Keratinocyte (primary cell): Measurements from ENCODE around the gene CCDC200. TPM values are rescaled to one million over a fixed set of nuclear protein-coding genes. Genes with fewer than 3 reads are reported as not detected.

Source experiments
- DNase-seq: peaks from one replicate; pipeline ENCODE4 v3.0.0-alpha.2; 2011; ENCODE audit warnings: low read depth, missing footprints, low spot score
- FAIRE-seq: peaks from 2 replicates; lab custom pipeline; 2011; peaks lifted over from hg19 to GRCh38; lab: Jason Lieb, UNC
- H2AFZ ChIP-seq: 2 replicates; pipeline ENCODE4 v1.6.0; 2012; ENCODE audit warnings: low read length, control low read depth, inconsistent platforms; ENCODE audit not compliant: control insufficient read depth
- H3K27ac ChIP-seq: 2 replicates; pipeline ENCODE4 v1.5.1; 2011; ENCODE audit warnings: low read length; ENCODE audit not compliant: control insufficient read depth, insufficient read depth
- H3K27me3 ChIP-seq: 3 replicates; pipeline ENCODE4 v1.6.0; 2011; ENCODE audit warnings: low read length; ENCODE audit not compliant: control insufficient read depth, insufficient read depth; ENCODE audit errors: extremely low read depth
- H3K36me3 ChIP-seq, 2 experiments: 2 replicates in 1 of 2; 3 replicates in 1 of 2; pipeline ENCODE4 v1.5.1; 2011; ENCODE audit warnings: low read length in 2 of 2, mild to moderate bottlenecking in 1 of 2; ENCODE audit not compliant: control insufficient read depth in 2 of 2, insufficient read depth in 2 of 2; ENCODE audit errors: extremely low read depth in 1 of 2
- H3K4me1 ChIP-seq: 3 replicates; pipeline ENCODE4 v1.5.1; 2011; ENCODE audit warnings: low read length; ENCODE audit not compliant: control insufficient read depth, insufficient read depth; ENCODE audit errors: extremely low read depth
- H3K4me2 ChIP-seq: 3 replicates; pipeline ENCODE4 v1.6.0; 2011; ENCODE audit warnings: low read depth, low read length; ENCODE audit not compliant: control insufficient read depth, insufficient read depth; ENCODE audit errors: extremely low read depth
- H3K4me3 ChIP-seq, 3 experiments: fragments of 200-600 bp in 1 of 3; sonication (generic) in 1 of 3; 2 replicates in 2 of 3; 3 replicates in 1 of 3; pipeline ENCODE4 v1.5.1; 2011 to 2016; ENCODE audit warnings: low read length in 3 of 3, mild to moderate bottlenecking in 3 of 3, control low read depth in 2 of 3, inconsistent platforms in 1 of 3, low read depth in 1 of 3, mixed read lengths in 1 of 3, mixed run types in 1 of 3, moderate library complexity in 1 of 3; ENCODE audit not compliant: control insufficient read depth in 2 of 3, insufficient read depth in 2 of 3; ENCODE audit errors: extremely low read depth in 1 of 3
- H3K79me2 ChIP-seq: 2 replicates; pipeline ENCODE4 v1.6.0; 2012; ENCODE audit warnings: low read length; ENCODE audit not compliant: control insufficient read depth, insufficient read depth
- H3K9ac ChIP-seq: 3 replicates; pipeline ENCODE4 v1.6.0; 2011; ENCODE audit warnings: low read length; ENCODE audit not compliant: control insufficient read depth, insufficient read depth; ENCODE audit errors: extremely low read depth
- H3K9me1 ChIP-seq: 3 replicates; pipeline ENCODE4 v1.6.0; 2011; ENCODE audit warnings: low read length; ENCODE audit not compliant: control insufficient read depth, insufficient read depth; ENCODE audit errors: extremely low read depth
- H3K9me3 ChIP-seq: 2 replicates; pipeline ENCODE4 v1.5.1; 2012; ENCODE audit warnings: low read depth, low read length; ENCODE audit not compliant: control insufficient read depth
- H4K20me1 ChIP-seq: 3 replicates; pipeline ENCODE4 v1.6.0; 2011; ENCODE audit warnings: low read length; ENCODE audit not compliant: control insufficient read depth, insufficient read depth; ENCODE audit errors: extremely low read depth
- CTCF ChIP-seq, 3 experiments: IDR thresholded peaks in 1 of 3; conservative IDR thresholded peaks in 1 of 3; optimal IDR thresholded peaks in 1 of 3; 2 replicates in 2 of 3; 3 replicates in 1 of 3; pipeline versions ENCODE3 to v1.5.1; 2011; ENCODE audit warnings: low read length in 3 of 3, mild to moderate bottlenecking in 3 of 3, moderate library complexity in 2 of 3, control low read depth in 1 of 3, inconsistent platforms in 1 of 3; ENCODE audit not compliant: insufficient read depth in 2 of 3; ENCODE audit errors: extremely low read depth in 1 of 3
- EZH2 ChIP-seq: IDR thresholded peaks from one replicate; pipeline ENCODE4 v1.6.1; 2012; ENCODE audit warnings: inconsistent platforms, mild to moderate bottlenecking, low read length, moderate library complexity
- dilution Hi-C: fragments of 300-500 bp; cut with MboI; formaldehyde crosslinking; loops from one replicate; pipeline ENCODE4 v1.7.0; 2020; ENCODE audit warnings: low sequenced_read_pairs; ENCODE audit not compliant: extremely low pct_ligation_motif_present
- polyA plus RNA-seq, 5 experiments: library from polyadenylated mRNA; depleted of rRNA in 3 of 5; stranded (reverse) in 3 of 5; stranded (forward) in 1 of 5; unstranded in 1 of 5; fragments of >200 nt; gene quantifications; 1 replicate in 1 of 5; 2 replicates in 3 of 5; 3 replicates in 1 of 5; pipeline versions ENCODE4 v1.2.1 to v1.2.3, GENCODE V29; 2011 to 2012; ENCODE audit warnings: missing spikeins in 2 of 5, low read depth in 1 of 5, low replicate concordance in 1 of 5

CCDC200 gene
- polyA plus RNA-seq, 1 donor (not counting 4 experiments of a cell fraction or from before 2014, with no cell fraction given) = not detected

- Histone ChIP-seq H3K27me3 (no peaks in the 10 kb centered on the region), H3K79me2 (no peaks in the 10 kb centered on the region), H3K36me3 (peaks cover 8 to 24% of the 10 kb centered on the region in 2 experiments), H3K9me3 (no peaks in the 10 kb centered on the region), H3K4me3 (no peak overlapping the region), H4K20me1 (no peaks in the 10 kb centered on the region), H3K4me1 (peaks cover 23% of the 10 kb centered on the region), H3K9ac (no peak overlapping the region), H3K9me1 (no peaks in the 10 kb centered on the region), H2AFZ (no peak overlapping the region), H3K27ac (no peak overlapping the region), H3K4me2 (no peak overlapping the region)
- FAIRE-seq (no peak), DNase-seq (no peak)
- TF ChIP-seq EZH2 (no peak), CTCF (optimal IDR thresholded peaks at IDR 0.05 in 1 of 3, IDR thresholded peaks at IDR 0.05 in 1 of 3, conservative IDR thresholded peaks at IDR 0.05 in 1 of 3; ENCODE audit: extremely low read depth in 1 of 3, insufficient read depth in 2 of 3, low read length in 3 of 3) (no peak)
- dilution Hi-C loops = no loop called here
Measured at GRCh38 chr17:43213545-43213944, 14.9 kb downstream of the CCDC200 start.

GRCh38 chr17:43212641-43213490 is 15.6 kb downstream of the CCDC200 start:
- TF ChIP-seq EZH2 = no peak
- no peak for TF ChIP-seq CTCF (optimal IDR thresholded peaks at IDR 0.05 in 1 of 3, IDR thresholded peaks at IDR 0.05 in 1 of 3, conservative IDR thresholded peaks at IDR 0.05 in 1 of 3; ENCODE audit: extremely low read depth in 1 of 3, insufficient read depth in 2 of 3, low read length in 3 of 3)
- H4K20me1 ChIP-seq = no peaks in the 10 kb centered on the region
- FAIRE-seq (no peak), DNase-seq (no peak)
- H3K9me3 ChIP-seq = no peaks in the 10 kb centered on the region
- H3K27ac ChIP-seq = no peak overlapping the region
- H3K4me2 ChIP-seq = peak overlapping the region; percentile 89
- no peaks in the 10 kb centered on the region for H3K9me1 ChIP-seq
- no peak overlapping the region for H2AFZ ChIP-seq
- peaks cover 11 to 28% of the 10 kb centered on the region in 2 experiments for H3K36me3 ChIP-seq
- H3K79me2 ChIP-seq = no peaks in the 10 kb centered on the region
- peaks cover 23% of the 10 kb centered on the region for H3K4me1 ChIP-seq
- peak overlapping the region in 2 of 3 experiments; percentile 72 to 74 for H3K4me3 ChIP-seq
- no peaks in the 10 kb centered on the region for H3K27me3 ChIP-seq
- peak overlapping the region; percentile 72 for H3K9ac ChIP-seq
- dilution Hi-C loops = no loop called here
